ENCODE data around the gene CEACAM19.

The CEACAM19 gene

DNA sequence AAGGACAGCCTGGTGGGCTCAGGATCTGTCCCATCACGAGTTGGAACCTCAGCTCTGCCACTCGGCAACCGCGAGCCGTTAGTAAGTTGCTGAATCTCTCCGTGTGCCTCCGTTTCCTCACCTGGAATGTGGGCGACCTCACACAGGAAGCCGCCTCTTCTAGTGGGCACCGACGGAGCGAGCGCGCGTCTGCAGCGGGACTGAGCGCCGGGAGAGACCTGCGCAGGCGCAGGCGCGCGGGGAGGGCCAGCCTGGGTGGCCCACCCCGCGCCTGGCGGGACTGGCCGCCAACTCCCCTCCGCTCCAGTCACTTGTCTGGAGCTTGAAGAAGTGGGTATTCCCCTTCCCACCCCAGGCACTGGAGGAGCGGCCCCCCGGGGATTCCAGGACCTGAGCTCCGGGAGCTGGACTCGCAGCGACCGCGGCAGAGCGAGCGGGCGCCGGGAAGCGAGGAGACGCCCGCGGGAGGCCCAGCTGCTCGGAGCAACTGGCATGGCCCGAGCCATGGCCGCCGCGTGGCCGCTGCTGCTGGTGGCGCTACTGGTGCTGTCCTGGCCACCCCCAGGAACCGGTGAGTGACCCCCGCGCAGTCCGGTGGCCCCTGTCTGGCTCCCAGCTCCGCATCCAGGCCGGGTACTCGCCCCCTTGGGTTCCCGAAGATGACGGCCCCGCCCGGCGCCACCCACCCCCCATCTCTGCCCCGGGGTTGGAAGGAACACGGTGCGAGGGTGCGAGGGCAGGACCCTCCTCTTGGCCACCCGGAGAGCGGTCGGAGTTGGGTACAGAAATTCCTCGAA lies 27.5 kb upstream of the CEACAM19 start, which contains the start of gene PVR:
Gene PVR (plus strand): TSS at position 306 of the 797 bp plus-strand sequence. CDS start 187 bp downstream, at position 493.
- Mint-ChIP-seq H3K4me1 (peaks cover 16% of the 10 kb centered on the region), H3K27ac (peak within 1 kb of the TSS; percentile 54), H3K27me3 (ENCODE audit: low read depth, poor library complexity) (peaks cover 9% of the 10 kb centered on the region), H3K4me3 (peak within 1 kb of the TSS; percentile 87), H3K36me3 (ENCODE audit: low read depth) (peaks cover 4% of the 10 kb centered on the region), H3K9me3 (no peaks in the 10 kb centered on the region)
- DNase-seq = peak; percentile 70
- TF ChIP-seq, protein P1, sequence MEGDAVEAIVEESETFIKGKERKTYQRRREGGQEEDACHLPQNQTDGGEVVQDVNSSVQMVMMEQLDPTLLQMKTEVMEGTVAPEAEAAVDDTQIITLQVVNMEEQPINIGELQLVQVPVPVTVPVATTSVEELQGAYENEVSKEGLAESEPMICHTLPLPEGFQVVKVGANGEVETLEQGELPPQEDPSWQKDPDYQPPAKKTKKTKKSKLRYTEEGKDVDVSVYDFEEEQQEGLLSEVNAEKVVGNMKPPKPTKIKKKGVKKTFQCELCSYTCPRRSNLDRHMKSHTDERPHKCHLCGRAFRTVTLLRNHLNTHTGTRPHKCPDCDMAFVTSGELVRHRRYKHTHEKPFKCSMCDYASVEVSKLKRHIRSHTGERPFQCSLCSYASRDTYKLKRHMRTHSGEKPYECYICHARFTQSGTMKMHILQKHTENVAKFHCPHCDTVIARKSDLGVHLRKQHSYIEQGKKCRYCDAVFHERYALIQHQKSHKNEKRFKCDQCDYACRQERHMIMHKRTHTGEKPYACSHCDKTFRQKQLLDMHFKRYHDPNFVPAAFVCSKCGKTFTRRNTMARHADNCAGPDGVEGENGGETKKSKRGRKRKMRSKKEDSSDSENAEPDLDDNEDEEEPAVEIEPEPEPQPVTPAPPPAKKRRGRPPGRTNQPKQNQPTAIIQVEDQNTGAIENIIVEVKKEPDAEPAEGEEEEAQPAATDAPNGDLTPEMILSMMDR (IDR thresholded peaks at IDR 0.05) = no peak

DNA sequence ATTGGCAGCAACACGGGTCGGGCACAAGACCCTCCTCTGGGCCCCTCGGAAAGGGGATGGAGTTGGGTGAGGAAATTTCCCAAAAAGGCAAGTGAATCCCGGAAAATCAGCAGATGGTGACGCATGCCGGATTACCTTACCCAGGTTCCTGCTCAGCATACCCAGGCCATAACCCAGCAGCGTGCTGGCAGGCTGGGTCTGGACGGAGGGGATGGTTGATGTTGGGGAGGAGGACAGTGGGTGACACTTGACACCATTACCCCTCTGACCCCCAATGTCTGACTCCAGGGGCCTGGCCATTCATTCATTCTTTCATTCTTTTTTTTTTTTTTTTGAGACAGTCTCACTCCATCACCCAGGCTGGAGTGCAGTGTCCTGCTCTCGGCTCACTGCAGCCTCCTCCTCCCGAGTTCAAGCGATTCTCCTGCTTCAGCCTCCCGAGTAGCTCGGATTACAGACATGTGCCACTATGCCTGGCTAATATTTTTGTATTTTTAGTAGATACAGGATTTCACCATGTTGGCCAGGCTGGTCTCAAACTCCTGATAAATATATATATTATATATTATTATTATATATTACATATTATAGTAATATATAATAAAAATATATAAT lies 26.8 kb upstream of the CEACAM19 start:
- peaks cover 9% of the 10 kb centered on the region for H3K27me3 Mint-ChIP-seq (ENCODE audit: low read depth, poor library complexity)
- peak overlapping the region; percentile 87 for H3K4me3 Mint-ChIP-seq
- H3K27ac Mint-ChIP-seq = peak overlapping the region; percentile 54
- H3K4me1 Mint-ChIP-seq = peaks cover 9% of the 10 kb centered on the region
- TF ChIP-seq, protein P1 (IDR thresholded peaks at IDR 0.05) = no peak
- DNase-seq = peak; percentile 41
- no peaks in the 10 kb centered on the region for H3K9me3 Mint-ChIP-seq
- peaks cover 4% of the 10 kb centered on the region for H3K36me3 Mint-ChIP-seq (ENCODE audit: low read depth)

DNA sequence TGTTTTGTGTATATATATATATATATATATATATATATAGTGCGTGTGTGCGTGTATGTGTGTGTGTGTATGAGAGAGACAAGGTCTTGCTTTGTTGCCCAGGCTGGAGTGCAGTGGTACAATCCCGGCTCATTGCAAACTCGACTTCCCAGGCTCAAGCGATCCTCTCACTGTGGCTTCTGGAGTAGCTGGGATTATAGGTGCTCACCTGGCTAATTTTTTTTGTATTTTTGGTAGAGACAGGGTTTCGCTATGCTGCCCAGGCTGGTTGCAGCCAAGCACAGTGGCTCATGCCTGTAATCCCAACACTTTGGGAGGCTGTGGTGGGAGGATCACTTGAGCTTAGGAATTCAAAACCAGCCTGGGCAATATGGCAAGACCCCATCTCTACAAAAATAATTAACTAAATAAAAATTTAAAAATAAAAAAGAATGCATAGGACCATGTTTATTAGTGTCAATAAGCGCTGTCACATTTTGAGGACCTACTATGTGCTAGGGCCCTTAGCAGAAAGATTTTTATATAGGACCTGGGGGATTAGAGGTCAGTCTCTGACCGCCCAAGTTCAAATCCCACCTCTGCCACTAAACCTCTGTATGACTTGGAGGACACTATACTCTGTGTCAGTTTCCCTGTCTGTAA lies 25.8 kb upstream of the CEACAM19 start:
- DNase-seq = no peak
- Mint-ChIP-seq H3K27ac (no peak overlapping the region), H3K4me3 (no peak overlapping the region), H3K36me3 (ENCODE audit: low read depth) (peaks cover 11% of the 10 kb centered on the region), H3K9me3 (no peaks in the 10 kb centered on the region), H3K4me1 (no peaks in the 10 kb centered on the region), H3K27me3 (ENCODE audit: low read depth, poor library complexity) (peaks cover 9% of the 10 kb centered on the region)
- TF ChIP-seq, protein P1 (IDR thresholded peaks at IDR 0.05) = no peak

DNA sequence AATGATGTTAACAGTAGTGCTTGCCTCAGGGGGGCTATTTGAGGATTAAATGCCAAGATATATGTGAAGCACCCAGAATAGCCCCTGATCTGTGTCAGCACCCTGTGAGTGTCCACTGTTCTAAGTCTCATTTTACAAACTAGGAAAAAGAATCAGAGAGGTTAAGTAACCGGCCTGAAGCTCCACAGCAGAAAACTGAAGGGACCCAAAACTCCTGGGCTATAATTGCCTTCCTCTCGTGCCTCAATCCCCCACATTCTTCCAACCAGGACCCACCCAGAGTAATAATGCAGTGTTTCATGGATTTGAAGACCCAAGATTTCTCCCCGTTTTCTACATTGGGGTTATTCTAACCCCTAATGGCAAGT lies 25.2 kb upstream of the CEACAM19 start:
- no peak overlapping the region for H3K4me3 Mint-ChIP-seq
- peaks cover 9% of the 10 kb centered on the region for H3K27me3 Mint-ChIP-seq (ENCODE audit: low read depth, poor library complexity)
- no peaks in the 10 kb centered on the region for H3K4me1 Mint-ChIP-seq
- H3K36me3 Mint-ChIP-seq (ENCODE audit: low read depth) = peaks cover 14% of the 10 kb centered on the region
- no peaks in the 10 kb centered on the region for H3K9me3 Mint-ChIP-seq
- no peak for DNase-seq
- TF ChIP-seq, protein P1 (IDR thresholded peaks at IDR 0.05) = no peak
- H3K27ac Mint-ChIP-seq = no peak overlapping the region

DNA sequence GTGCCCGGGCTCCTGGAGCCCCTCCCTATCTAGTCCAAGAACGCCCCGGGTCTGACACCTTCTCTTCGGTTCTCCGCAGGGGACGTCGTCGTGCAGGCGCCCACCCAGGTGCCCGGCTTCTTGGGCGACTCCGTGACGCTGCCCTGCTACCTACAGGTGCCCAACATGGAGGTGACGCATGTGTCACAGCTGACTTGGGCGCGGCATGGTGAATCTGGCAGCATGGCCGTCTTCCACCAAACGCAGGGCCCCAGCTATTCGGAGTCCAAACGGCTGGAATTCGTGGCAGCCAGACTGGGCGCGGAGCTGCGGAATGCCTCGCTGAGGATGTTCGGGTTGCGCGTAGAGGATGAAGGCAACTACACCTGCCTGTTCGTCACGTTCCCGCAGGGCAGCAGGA lies 24.1 kb upstream of the CEACAM19 start:
- Mint-ChIP-seq H3K36me3 (ENCODE audit: low read depth) (peaks cover 21% of the 10 kb centered on the region), H3K9me3 (no peaks in the 10 kb centered on the region), H3K27ac (no peak overlapping the region), H3K4me1 (no peaks in the 10 kb centered on the region), H3K4me3 (no peak overlapping the region), H3K27me3 (ENCODE audit: low read depth, poor library complexity) (peaks cover 5% of the 10 kb centered on the region)
- DNase-seq = no peak
- TF ChIP-seq, protein P1 (IDR thresholded peaks at IDR 0.05) = no peak
